Stimulated activated CD4-positive, alpha-beta T cell treated with anti-CD3 and anti-CD28 coated beads, Interleukin-12 subunit alpha, Interleukin-12 subunit beta, amount 100 ng/mL, for 48 hours (primary cell): ENCODE measurements around the gene RBPJ.

Source experiments
- DNase-seq, 3 donors: peaks; one replicate each; pipeline ENCODE4 v3.0.0-alpha.2; 2020; ENCODE audit warnings: low read depth in 2 of 3, low spot score in 1 of 3

The RBPJ gene

GRCh38 chr4:26484032-26484515 is 163.3 kb downstream of the RBPJ start:
- no peak for DNase-seq

- DNase-seq = no peak
These were observed 163.7 kb downstream of the RBPJ start for GRCh38 chr4:26484516-26484915.
